ENCODE measurements around the gene ZSCAN5A.
"Not testable (repeated sequence)": the region's sequence is repeated elsewhere in the genome, so short reads cannot be mapped to it uniquely, and the experiment has no call there.

Gene ZSCAN5A

DNA sequence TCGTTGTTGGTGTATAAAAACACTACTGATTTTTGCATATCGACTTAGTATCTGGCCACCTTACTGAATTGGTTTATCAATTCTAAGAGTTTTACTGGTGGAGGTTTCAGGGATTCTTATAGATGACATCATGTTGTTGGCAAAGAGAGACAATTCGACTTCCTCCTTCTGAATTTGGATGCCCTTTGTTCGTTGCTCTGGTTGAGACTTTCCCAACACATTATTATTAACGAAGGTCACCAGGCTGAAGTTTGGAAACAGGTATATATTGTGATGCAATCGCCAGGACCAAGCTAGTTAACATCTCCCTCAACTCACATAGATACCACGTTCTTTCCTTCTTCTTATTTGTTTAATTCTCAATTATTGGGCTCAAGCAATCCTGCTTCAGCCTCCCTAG is 115.0 kb downstream of the ZSCAN5A start:
- DNase-seq, result no peak

- not testable (repeated sequence) for DNase-seq
Observed at GRCh38 chr19:56197646-56198045, 117.0 kb downstream of the ZSCAN5A start, which contains the start of gene ZSCAN5B. ZSCAN5B (minus strand) TSS chr19:56197783; CDS start chr19:56193052, 4,731 bp downstream.

DNA sequence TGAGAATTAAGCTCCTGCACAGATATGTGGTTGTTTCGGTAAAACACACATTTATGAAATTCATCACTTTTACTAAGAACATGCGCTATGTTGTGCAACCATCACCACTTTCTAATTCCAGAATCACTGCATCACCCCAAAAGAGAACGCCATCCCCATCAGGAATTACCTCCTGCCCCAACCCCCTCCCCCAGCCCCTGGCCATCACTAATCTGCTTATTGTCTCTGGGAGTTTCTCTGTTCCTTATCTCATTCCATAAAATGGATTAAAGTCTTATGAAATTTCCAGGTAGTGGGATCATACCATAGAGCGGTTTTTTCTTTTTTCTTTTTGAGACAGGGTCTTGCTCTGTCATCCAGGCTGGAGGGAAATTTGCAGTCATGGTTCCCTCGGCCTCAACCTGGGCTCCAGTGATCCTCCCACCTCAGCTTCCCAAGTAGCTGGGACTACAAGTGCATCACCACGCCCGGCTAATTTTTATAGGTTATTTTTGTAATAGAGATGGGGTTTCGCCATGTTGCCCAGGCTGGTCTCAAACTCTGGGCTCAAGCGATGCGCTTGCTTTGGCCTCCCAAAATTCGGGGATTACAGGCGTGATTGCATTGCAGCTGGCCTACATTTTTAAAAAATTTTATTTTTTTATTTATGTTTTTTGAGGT is 120.5 kb downstream of the ZSCAN5A start:
- no peak for DNase-seq

GRCh38 chr19:56191711-56192110 is 122.9 kb downstream of the ZSCAN5A start:
- DNase-seq, result no peak

DNA sequence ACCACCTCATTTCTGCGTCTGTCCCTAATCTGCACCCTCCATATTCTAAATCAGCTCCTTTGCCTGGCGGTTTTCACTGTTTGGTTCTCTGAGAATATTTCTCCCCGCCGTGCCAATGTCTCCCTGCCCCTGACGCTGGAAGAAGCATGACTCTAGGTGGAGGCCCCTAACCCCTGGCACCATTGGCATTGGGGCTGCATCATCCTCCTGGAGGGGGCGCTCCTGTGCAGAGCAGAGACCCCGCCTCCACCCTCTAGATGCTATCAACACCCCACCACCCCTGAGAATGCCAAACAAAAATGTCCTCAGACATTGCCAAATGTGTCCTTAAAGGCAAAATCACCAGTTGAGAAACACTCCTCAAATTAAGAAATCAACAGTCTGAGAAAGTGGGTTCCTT is 123.5 kb downstream of the ZSCAN5A start:
- no peak for DNase-seq

DNA sequence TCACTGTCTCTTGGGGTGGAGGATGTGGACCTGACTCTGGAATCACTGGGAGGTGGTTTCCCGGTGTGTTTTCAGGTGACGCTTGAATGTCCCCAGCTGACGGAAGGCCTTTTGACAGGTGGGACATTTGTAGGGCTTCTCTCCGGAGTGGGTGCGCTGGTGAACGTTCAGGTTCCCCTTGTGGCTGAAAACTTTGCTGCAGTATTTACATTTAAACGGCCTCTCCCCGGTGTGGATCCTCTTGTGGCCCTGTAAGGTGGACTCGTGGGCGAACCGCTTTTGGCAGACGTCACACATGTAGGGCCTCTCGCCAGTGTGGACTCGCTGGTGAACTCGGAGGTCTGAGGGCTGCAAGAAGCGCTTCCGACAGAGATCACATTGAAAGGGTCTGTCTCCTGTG is 124.9 kb downstream of the ZSCAN5A start:
- no peak for DNase-seq

GRCh38 chr19:56177564-56178243 is 136.9 kb downstream of the ZSCAN5A start:
- no peak for DNase-seq

GRCh38 chr19:56176881-56177280 is 137.8 kb downstream of the ZSCAN5A start:
- no peak for DNase-seq

GRCh38 chr19:56176310-56176709 is 138.3 kb downstream of the ZSCAN5A start:
- not testable (repeated sequence) for DNase-seq

DNA sequence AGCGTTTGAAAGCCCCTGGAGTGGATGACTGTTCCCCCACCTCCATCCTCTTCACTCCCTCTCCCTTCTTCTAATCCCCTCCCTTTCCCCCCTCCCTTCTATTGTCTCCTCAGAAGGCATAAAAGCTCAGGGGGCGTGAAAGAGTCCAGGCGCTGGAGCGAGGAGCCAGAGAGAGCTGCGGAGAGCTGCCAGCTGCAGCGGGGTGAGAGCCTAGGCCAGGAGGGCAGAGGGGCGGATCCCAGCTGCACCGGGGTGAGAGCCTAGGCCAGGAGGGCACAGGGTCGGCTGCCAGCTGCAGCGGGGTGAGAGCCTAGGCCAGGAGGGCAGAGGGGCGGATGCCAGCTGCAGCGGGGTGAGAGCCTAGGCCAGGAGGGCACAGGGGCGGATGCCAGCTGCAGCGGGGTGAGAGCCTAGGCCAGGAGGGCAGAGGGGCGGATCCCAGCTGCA is 138.8 kb downstream of the ZSCAN5A start, which contains the start of gene GALP:
Gene GALP, plus strand, starts transcription at position 148 of the 447 bp plus-strand sequence. CDS start 1,101 bp downstream, outside the sequence.
- DNase-seq, result not testable (repeated sequence)

DNA sequence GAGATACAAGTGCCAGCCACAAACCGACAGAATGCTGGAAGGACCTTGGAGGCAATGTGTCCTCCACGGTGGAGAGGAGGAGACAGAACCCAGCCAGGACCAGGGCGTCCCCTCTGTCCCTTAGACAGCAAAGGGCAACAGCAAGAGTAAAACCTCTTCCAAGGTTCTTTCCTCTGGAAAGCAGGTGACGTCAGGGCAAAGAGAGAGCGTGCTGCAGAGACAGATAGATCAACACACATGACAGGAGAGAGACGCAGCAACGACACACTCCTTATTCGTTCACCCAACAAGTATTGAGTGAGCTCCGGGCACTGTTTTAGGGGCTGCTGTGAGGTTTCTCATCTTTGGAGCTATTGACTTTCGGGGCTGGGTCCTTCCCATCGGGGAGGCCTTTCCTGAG is 140.1 kb downstream of the ZSCAN5A start:
- no peak for DNase-seq

- no peak for DNase-seq
Observed at GRCh38 chr19:56174086-56174485, 140.6 kb downstream of the ZSCAN5A start.
